GM21515 (cell line): Measurements from ENCODE around the gene ALG5.

Source experiments
- ATAC-seq: cut with Tn5 transposase; IDR thresholded peaks from one replicate; pipeline ENCODE4 v1.9.1; 2021; ENCODE audit not compliant: unreplicated experiment

ALG5 gene

GRCh38 chr13:36999054-36999714 lies at the start of gene ALG5:
ALG5 (minus strand) TSS chr13:36999340; CDS start chr13:36999300, 40 bp downstream.
- peak; percentile 72 for ATAC-seq

GRCh38 chr13:37047846-37048245 lies 48.7 kb upstream of the ALG5 start:
- ATAC-seq, result no peak

- ATAC-seq, result no peak
Observed at GRCh38 chr13:37047032-37047431, 47.9 kb upstream of the ALG5 start.

GRCh38 chr13:37046062-37046461 lies 46.9 kb upstream of the ALG5 start:
- no peak for ATAC-seq

GRCh38 chr13:37040789-37041188 lies 41.6 kb upstream of the ALG5 start:
- no peak for ATAC-seq

- no peak for ATAC-seq
Observed at GRCh38 chr13:37039896-37040295, 40.8 kb upstream of the ALG5 start.

GRCh38 chr13:37037241-37037640 lies 38.1 kb upstream of the ALG5 start:
- no peak for ATAC-seq

GRCh38 chr13:37029617-37030016 lies 30.5 kb upstream of the ALG5 start:
- ATAC-seq, result no peak

- ATAC-seq, result no peak
Observed at GRCh38 chr13:37027639-37028038, 28.5 kb upstream of the ALG5 start.

- no peak for ATAC-seq
Observed at GRCh38 chr13:37026771-37027170, 27.6 kb upstream of the ALG5 start.

- no peak for ATAC-seq
Observed at GRCh38 chr13:37023871-37024270, 24.7 kb upstream of the ALG5 start.

GRCh38 chr13:37014609-37015008 lies 15.5 kb upstream of the ALG5 start:
- no peak for ATAC-seq

GRCh38 chr13:37011788-37012187 lies 12.6 kb upstream of the ALG5 start:
- ATAC-seq, result no peak

- ATAC-seq, result no peak
Observed at GRCh38 chr13:37011002-37011401, 11.9 kb upstream of the ALG5 start.

GRCh38 chr13:37010424-37010823 lies 11.3 kb upstream of the ALG5 start:
- no peak for ATAC-seq

GRCh38 chr13:37009692-37010091 lies 10.6 kb upstream of the ALG5 start:
- no peak for ATAC-seq

- ATAC-seq, result no peak
Observed at GRCh38 chr13:37001921-37002250, 2.7 kb upstream of the ALG5 start.

- no peak for ATAC-seq
Observed at GRCh38 chr13:36998624-36999041, 507 bp downstream of the ALG5 start.

GRCh38 chr13:36997716-36998427 lies 1.3 kb downstream of the ALG5 start:
- no peak for ATAC-seq

- ATAC-seq, result no peak
Observed at GRCh38 chr13:36992362-36992761, 6.8 kb downstream of the ALG5 start.

GRCh38 chr13:36986462-36987240 lies 12.5 kb downstream of the ALG5 start:
- no peak for ATAC-seq

- peak; percentile 62 for ATAC-seq
Observed at GRCh38 chr13:36981156-36981743, 17.9 kb downstream of the ALG5 start.
